Gastroesophageal sphincter (tissue), 4 donors: ENCODE results near the gene ITLN2. TPM values are rescaled to one million over a fixed set of nuclear protein-coding genes. Genes with fewer than 3 reads are reported as not detected.

Experiments
- ATAC-seq: fragments of 150-250 bp; one replicate; pipeline ENCODE4 v1.9.1; 2016; ENCODE audit warnings: mild to moderate bottlenecking, moderate library complexity
- H3K27ac ChIP-seq, 4 donors: fragments of 200-600 bp; sonication (generic) in 3 of 4; 1 replicate in 3 of 4; 2 replicates in 1 of 4; pipeline ENCODE4 v1.5.1; 2016 to 2019
- H3K27me3 ChIP-seq: fragments of 200-600 bp; sonication (generic); one replicate; pipeline ENCODE4 v1.5.1; 2019
- H3K36me3 ChIP-seq, 2 donors: fragments of 200-600 bp; sonication (generic); one replicate each; pipeline ENCODE4 v1.5.1; 2019; ENCODE audit warnings: control low read depth in 1 of 2
- H3K4me1 ChIP-seq, 3 donors: fragments of 200-600 bp; sonication (generic); 1 replicate in 2 of 3; 2 replicates in 1 of 3; pipeline ENCODE4 v1.5.1; 2016 to 2019; ENCODE audit warnings: control low read depth in 2 of 3
- H3K4me3 ChIP-seq, 2 donors: fragments of 200-600 bp; sonication (generic); one replicate each; pipeline ENCODE4 v1.5.1; 2019; ENCODE audit warnings: mild to moderate bottlenecking in 1 of 2, moderate library complexity in 1 of 2
- H3K9me3 ChIP-seq, 3 donors: fragments of 200-600 bp; sonication (generic); one replicate each; pipeline ENCODE4 v1.5.1; 2017 to 2019; ENCODE audit warnings: control low read depth in 2 of 3
- EP300 ChIP-seq: sonication (generic); formaldehyde crosslinking; IDR thresholded peaks from one replicate; pipeline ENCODE4 v1.6.1; 2017; ENCODE audit warnings: antibody characterized with exemption, mild to moderate bottlenecking
- POLR2A ChIP-seq, 2 donors: fragments of 450-650 bp; IDR thresholded peaks; one replicate each; pipeline ENCODE4 v1.6.1; 2017; ENCODE audit warnings: antibody characterized with exemption in 2 of 2, mild to moderate bottlenecking in 2 of 2, moderate library complexity in 1 of 2
- POLR2AphosphoS5 ChIP-seq: sonication (generic); formaldehyde crosslinking; IDR thresholded peaks from one replicate; pipeline ENCODE4 v1.6.1; 2017; ENCODE audit warnings: antibody characterized with exemption
- WGBS, 2 donors: methylation state at CpG; one replicate each; pipeline ENCODE4 v1.1.5; 2018; ENCODE audit warnings: low coverage in 1 of 2; 5-methylcytosine and 5-hydroxymethylcytosine counted together
- total RNA-seq, 4 donors: library from RNA; depleted of rRNA; stranded (reverse); fragments of >200 nt; gene quantifications; one replicate each; pipeline ENCODE4 v1.1.0, GENCODE V29; 2016
- TF ChIP-seq, protein P1 (sequence below), 4 experiments: fragments of 200-600 bp in 2 of 4; fragments of 450-650 bp in 2 of 4; sonication (generic) in 1 of 4; IDR thresholded peaks; one replicate each; pipeline ENCODE4 v1.5.1; 2017 to 2019; ENCODE audit warnings: antibody characterized with exemption in 4 of 4, mild to moderate bottlenecking in 2 of 4, moderate library complexity in 2 of 4

ITLN2 gene
- not detected for total RNA-seq

GRCh38 chr1:160954158-160955104 lies at the start of gene ITLN2:
TSS of gene ITLN2 (minus strand) at chr1:160954809. CDS start at chr1:160954741, 68 bp downstream.
- Histone ChIP-seq H3K4me1 (no peaks in the 10 kb centered on the region), H3K27me3 (peaks cover 26% of the 10 kb centered on the region), H3K27ac (no peak within 1 kb of the TSS), H3K36me3 (no peaks in the 10 kb centered on the region), H3K4me3 (no peak within 1 kb of the TSS), H3K9me3 (no peaks in the 10 kb centered on the region)
- ATAC-seq = no peak
- TF ChIP-seq, protein P1, sequence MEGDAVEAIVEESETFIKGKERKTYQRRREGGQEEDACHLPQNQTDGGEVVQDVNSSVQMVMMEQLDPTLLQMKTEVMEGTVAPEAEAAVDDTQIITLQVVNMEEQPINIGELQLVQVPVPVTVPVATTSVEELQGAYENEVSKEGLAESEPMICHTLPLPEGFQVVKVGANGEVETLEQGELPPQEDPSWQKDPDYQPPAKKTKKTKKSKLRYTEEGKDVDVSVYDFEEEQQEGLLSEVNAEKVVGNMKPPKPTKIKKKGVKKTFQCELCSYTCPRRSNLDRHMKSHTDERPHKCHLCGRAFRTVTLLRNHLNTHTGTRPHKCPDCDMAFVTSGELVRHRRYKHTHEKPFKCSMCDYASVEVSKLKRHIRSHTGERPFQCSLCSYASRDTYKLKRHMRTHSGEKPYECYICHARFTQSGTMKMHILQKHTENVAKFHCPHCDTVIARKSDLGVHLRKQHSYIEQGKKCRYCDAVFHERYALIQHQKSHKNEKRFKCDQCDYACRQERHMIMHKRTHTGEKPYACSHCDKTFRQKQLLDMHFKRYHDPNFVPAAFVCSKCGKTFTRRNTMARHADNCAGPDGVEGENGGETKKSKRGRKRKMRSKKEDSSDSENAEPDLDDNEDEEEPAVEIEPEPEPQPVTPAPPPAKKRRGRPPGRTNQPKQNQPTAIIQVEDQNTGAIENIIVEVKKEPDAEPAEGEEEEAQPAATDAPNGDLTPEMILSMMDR (IDR thresholded peaks at IDR 0.05) = no peak
- TF ChIP-seq POLR2AphosphoS5 = no peak
- no peak for TF ChIP-seq EP300
- TF ChIP-seq POLR2A (IDR thresholded peaks at IDR 0.05) = no peak
- 17 to 81% methylated on average over 2 to 3 of the region's 8 CpGs for WGBS, 2 donors

DNA sequence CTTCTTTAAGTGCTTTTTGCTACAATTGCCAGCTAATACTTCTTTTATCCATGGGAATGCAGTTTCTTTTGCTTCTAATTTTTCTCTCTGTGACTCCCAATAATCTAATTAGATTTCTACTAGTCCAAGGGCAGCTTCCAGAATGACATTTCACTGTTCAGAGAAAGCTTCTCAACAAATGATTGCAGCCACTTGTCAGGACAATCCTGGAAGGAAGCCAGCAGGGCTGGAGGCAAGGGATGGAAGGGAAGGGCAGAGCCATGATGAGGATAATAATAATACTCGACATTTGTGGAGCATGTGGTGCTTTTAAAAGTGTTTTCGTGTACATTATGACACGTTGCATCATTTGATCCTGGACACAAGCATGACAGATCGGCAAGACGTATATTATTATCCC lies 46.9 kb upstream of the ITLN2 start:
- Histone ChIP-seq H3K36me3 (peaks cover 0 to 32% of the 10 kb centered on the region in 2 donors), H3K27ac (no peak overlapping the region), H3K9me3 (no peaks in the 10 kb centered on the region), H3K4me1 (no peaks in the 10 kb centered on the region), H3K4me3 (no peak overlapping the region), H3K27me3 (no peaks in the 10 kb centered on the region)
- TF ChIP-seq POLR2AphosphoS5 = no peak
- no peak for ATAC-seq
- 20 to 39% methylated on average over 3 to 5 of the region's 5 CpGs for WGBS, 2 donors

GRCh38 chr1:161000736-161001480 lies 46.3 kb upstream of the ITLN2 start:
- 82 to 96% methylated on average over 4 of the region's 11 CpGs for WGBS, 2 donors
- no peaks in the 10 kb centered on the region for H3K27me3 ChIP-seq
- peaks cover 0 to 32% of the 10 kb centered on the region in 2 donors for H3K36me3 ChIP-seq
- no peaks in the 10 kb centered on the region for H3K9me3 ChIP-seq
- no peak overlapping the region for H3K4me3 ChIP-seq
- TF ChIP-seq EP300 = no peak
- TF ChIP-seq, protein P1 (IDR thresholded peaks at IDR 0.05) = no peak
- TF ChIP-seq POLR2AphosphoS5 = no peak
- no peak for TF ChIP-seq POLR2A (IDR thresholded peaks at IDR 0.05)
- H3K27ac ChIP-seq = no peak overlapping the region
- ATAC-seq = no peak
- H3K4me1 ChIP-seq = no peaks in the 10 kb centered on the region

DNA sequence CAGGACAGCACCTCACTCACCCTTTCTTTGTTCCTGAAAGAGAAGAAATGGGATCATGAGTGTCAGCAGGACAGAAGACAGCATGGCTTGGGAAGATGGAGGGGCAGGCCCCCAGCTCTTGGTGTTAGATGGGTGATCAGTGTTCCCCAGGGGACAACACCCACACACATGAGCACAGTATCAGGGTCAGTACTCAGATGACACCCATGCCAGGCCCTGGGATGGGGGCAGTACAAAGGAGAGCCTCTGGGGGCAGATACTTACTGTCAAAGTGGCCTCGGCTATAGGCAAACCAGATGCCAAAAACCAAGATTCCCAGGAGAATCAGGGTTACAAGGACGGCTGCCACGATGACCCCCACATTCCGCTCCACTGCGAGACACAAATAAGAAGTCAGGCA lies 44.8 kb upstream of the ITLN2 start:
- Histone ChIP-seq H3K4me3 (no peak overlapping the region), H3K36me3 (peaks cover 0 to 32% of the 10 kb centered on the region in 2 donors), H3K4me1 (no peaks in the 10 kb centered on the region), H3K27me3 (no peaks in the 10 kb centered on the region), H3K27ac (no peak overlapping the region), H3K9me3 (no peaks in the 10 kb centered on the region)
- TF ChIP-seq POLR2AphosphoS5 = no peak
- TF ChIP-seq EP300 = no peak
- TF ChIP-seq POLR2A (IDR thresholded peaks at IDR 0.05) = no peak
- TF ChIP-seq, protein P1 (IDR thresholded peaks at IDR 0.05) = no peak
- WGBS, 2 donors = 85 to 93% methylated on average over 4 to 5 of the region's 5 CpGs
- ATAC-seq = no peak

DNA sequence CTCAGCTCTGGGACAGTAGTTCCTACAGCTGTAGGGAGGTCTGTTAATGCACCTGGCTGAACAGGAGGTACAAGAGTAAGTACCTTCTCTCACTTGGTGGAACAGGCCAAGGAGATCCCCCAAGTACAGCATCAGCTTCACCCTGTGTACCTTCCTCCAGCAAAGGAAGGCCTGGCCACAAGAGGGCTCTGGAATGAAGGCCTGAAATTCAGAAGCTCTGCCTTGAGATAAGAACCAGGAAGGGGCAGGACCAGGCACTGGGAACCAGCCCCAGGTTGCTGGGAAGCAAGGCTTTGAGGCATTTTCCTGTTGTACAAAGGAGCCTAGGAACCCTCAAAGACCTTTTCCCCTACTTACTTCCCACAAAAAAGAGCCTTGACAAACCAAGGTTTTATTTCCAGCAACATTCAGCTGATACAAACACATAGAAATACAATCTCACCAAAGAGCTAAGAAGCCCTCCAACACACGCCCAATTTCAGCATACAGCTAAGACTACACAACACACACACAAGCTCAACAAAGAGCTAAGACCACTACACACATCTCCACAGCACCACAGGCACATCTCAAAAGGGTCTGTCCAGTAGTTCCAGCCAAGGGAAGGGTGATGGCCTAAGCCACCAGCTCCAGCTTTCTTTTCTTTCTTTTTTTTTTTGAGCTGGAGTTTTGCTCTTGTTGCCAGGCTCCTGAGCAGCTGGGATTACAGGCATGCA lies 42.9 kb upstream of the ITLN2 start:
- Histone ChIP-seq H3K9me3 (no peaks in the 10 kb centered on the region), H3K27me3 (no peaks in the 10 kb centered on the region), H3K4me1 (no peaks in the 10 kb centered on the region), H3K36me3 (peaks cover 0 to 32% of the 10 kb centered on the region in 2 donors), H3K4me3 (no peak overlapping the region), H3K27ac (peak overlapping the region in 2 of 4 donors; percentile 6 to 54)
- 80% methylated on average over 1 of the region's 1 CpG for WGBS, 2 donors
- TF ChIP-seq, protein P1 (IDR thresholded peaks at IDR 0.05) = peak in 3 of 4 experiments; percentile 43 to 54 (median 51)
- TF ChIP-seq EP300 = no peak
- peak; percentile 52 for ATAC-seq
